VCaP (cell line): Measurements from ENCODE around the gene EPC1.

Source experiments
- H3K27ac ChIP-seq: fragments of 450-650 bp; 2 replicates; pipeline ENCODE4 v1.5.1; 2017
- CTCF ChIP-seq: fragments of 450-650 bp; conservative IDR thresholded peaks from 2 replicates; pipeline ENCODE4 v1.5.1; 2017; ENCODE audit warnings: mild to moderate bottlenecking, moderate library complexity

The EPC1 gene

GRCh38 chr10:32298075-32298812, 48.7 kb downstream of the EPC1 start:
- TF ChIP-seq CTCF: no peak
- no peak overlapping the region for H3K27ac ChIP-seq

GRCh38 chr10:32295027-32295426, 51.9 kb downstream of the EPC1 start:
- no peak for TF ChIP-seq CTCF
- H3K27ac ChIP-seq: no peak overlapping the region

GRCh38 chr10:32293581-32293980, 53.4 kb downstream of the EPC1 start:
- TF ChIP-seq CTCF: no peak
- no peak overlapping the region for H3K27ac ChIP-seq

GRCh38 chr10:32279795-32280194, 67.2 kb downstream of the EPC1 start:
- H3K27ac ChIP-seq: no peak overlapping the region
- no peak for TF ChIP-seq CTCF

- no peak overlapping the region for H3K27ac ChIP-seq
Observed at GRCh38 chr10:32273336-32273735, 73.6 kb downstream of the EPC1 start.

GRCh38 chr10:32271617-32272016, 75.3 kb downstream of the EPC1 start:
- no peak for TF ChIP-seq CTCF
- no peak overlapping the region for H3K27ac ChIP-seq

More at GRCh38 chr10:32273336-32273735, 73.6 kb downstream of the EPC1 start:
- TF ChIP-seq CTCF: no peak

GRCh38 chr10:32269343-32270100, 77.4 kb downstream of the EPC1 start:
- no peak overlapping the region for H3K27ac ChIP-seq
- TF ChIP-seq CTCF: no peak
